ENCODE data around the gene KDM2A.

KDM2A gene

GRCh38 chr11:67275606-67276409 lies 156.7 kb downstream of the KDM2A start:
- DNase-seq, result no peak

DNA sequence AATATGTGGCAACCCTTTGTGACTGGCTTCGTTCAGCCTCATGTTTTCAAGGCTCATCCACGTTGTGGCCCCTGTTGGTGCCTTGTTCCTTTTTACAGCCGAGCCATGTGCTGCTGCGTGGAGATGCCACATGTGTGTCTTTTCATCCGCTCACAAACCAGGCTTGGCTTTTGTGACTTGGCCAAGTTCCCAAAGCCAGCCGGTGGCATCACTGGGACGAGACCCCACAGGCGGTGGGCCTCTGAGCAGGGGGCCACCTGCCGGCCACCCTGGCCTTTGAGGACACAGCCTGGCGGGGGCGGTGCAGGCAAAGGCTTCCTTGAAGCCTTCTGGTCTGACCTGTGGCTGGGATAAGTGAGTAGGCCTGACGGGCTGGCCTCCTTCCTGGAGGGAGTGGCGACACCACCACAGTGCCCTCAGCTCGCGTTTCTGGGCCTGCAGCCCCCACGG lies 157.7 kb downstream of the KDM2A start:
- peak; percentile 31 for DNase-seq

GRCh38 chr11:67277231-67277961 lies 158.3 kb downstream of the KDM2A start:
- DNase-seq, result peak; percentile 90

- DNase-seq, result no peak
These were observed 159.3 kb downstream of the KDM2A start for GRCh38 chr11:67278135-67278938.

- no peak for DNase-seq
These were observed 160.0 kb downstream of the KDM2A start for GRCh38 chr11:67278939-67279588.

- no peak for DNase-seq
These were observed 160.7 kb downstream of the KDM2A start for GRCh38 chr11:67279589-67280340.

- no peak for DNase-seq
These were observed 161.3 kb downstream of the KDM2A start for GRCh38 chr11:67280341-67280787.

DNA sequence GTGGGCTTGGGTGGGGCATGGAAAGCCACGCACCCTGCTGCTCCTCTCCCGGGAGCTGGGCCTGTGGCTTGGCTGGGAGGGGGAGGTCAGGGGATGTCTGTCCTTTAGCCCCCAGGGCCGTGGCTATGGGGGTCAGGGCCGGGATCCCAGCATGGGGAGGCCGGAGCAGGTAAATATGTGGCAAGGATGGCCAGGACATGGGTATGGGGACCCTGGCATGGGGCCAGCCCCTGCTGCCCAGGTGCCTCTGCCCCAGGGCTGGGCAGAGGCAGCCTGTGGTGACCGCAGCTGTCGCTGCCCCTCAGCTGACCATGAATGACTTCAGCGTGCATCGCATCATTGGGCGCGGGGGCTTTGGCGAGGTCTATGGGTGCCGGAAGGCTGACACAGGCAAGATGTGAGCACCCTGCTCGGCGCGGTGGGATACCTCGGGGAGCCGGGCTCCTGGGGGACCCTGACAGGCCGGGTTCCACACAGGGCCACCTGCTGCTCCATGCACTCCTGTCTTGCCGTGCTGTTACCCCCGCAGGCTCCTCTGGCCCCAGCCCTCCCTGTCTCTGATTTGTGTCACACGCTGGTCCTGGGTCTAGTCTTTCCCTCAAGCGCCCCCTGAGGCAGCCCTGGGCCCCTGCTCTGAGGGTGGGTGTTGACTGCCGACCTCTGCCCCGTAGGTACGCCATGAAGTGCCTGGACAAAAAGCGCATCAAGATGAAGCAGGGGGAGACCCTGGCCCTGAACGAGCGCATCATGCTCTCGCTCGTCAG lies 161.9 kb downstream of the KDM2A start:
- DNase-seq, result no peak

DNA sequence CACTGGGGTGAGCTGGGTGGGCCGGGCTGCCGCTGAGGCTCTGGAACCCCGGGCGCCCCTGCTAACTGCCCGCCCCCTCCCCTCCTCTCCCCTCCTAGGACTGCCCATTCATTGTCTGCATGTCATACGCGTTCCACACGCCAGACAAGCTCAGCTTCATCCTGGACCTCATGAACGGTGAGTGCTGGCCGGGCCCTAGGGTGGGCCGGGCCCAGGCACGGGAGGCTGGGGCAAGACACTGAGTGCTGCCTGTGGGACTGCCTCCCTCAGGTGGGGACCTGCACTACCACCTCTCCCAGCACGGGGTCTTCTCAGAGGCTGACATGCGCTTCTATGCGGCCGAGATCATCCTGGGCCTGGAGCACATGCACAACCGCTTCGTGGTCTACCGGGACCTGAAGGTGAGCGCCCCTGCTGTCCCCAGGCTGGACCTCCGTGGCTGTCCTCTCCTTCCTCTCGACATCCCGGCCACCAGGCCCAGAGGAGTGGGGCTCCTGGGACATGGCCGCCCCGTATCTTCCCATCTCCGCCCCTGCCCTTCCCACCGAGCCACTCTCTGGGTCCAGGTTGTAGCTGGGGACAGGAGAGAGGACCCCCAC lies 162.6 kb downstream of the KDM2A start:
- no peak for DNase-seq

- DNase-seq, result no peak
These were observed 163.3 kb downstream of the KDM2A start for GRCh38 chr11:67282155-67282875.

- DNase-seq, result no peak
These were observed 163.9 kb downstream of the KDM2A start for GRCh38 chr11:67282876-67283371.

DNA sequence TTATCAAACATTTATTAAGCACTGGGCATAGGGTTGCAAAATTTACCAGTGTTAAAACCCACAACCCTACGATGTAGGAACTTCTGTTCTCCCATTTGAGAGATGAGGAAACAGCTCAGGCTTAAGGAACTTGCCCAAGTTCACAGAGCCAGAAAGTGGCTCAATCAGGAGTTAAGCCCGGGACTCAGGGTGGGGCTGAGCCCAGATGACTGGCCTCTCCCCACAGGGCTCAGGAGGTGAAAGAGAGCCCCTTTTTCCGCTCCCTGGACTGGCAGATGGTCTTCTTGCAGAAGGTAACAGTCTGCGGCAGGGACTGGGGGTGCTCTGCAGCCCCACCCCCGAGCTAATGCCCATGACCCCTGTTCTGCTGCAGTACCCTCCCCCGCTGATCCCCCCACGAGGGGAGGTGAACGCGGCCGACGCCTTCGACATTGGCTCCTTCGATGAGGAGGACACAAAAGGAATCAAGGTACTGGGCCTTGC lies 164.5 kb downstream of the KDM2A start:
- DNase-seq, result no peak

- DNase-seq, result no peak
These were observed 165.9 kb downstream of the KDM2A start for GRCh38 chr11:67284811-67285540.

GRCh38 chr11:67285541-67286498 lies 166.8 kb downstream of the KDM2A start:
- no peak for DNase-seq

DNA sequence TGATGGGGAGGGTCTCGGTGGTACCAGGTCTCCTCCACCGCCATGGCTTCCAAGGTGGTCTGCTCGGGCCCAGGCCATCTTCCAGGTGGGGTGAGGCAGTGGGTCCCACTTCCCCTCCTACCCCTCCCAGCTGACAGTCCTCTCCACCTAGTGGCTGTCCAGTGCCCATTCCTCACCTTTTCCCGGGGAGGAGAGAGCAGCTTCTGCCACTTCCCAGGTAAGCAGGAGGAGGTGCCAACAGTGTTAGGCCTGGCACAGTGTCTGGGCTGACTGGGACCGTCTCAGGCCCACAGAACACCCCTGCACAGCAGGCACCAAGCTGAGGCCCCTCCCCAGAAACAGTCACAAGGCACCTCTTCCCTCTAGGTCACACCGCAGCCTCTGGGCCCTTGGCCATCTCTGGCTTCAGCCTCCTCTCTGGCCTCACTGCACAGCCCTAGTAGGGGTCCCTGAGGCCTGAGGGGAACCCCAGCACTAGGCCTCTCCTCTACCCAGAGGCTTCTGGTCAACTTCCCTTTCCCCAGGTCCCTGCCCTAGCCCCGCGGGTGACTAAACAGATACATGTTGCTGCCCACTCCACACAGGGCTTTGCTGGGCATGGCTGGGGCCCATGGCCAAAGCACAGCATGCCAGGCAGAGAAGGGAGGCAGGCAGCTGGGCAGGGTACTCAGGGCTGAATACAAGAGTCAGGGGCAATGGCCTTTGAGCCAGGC lies 167.7 kb downstream of the KDM2A start:
- DNase-seq, result no peak

GRCh38 chr11:67287355-67288197 lies 168.5 kb downstream of the KDM2A start:
- no peak for DNase-seq
